Neural progenitor cell (in vitro differentiated cells): ENCODE results near the gene CCDC91. TPM values are rescaled to one million over a fixed set of nuclear protein-coding genes. Genes with fewer than 3 reads are reported as not detected.
A peak's percentile ranks its signal among the peaks of the same experiment; 100 is the strongest.

Experiments
- DNase-seq: peaks from one replicate; pipeline ENCODE4 v3.0.0-alpha.2; 2016; ENCODE audit warnings: low spot score
- H2AFZ ChIP-seq: fragments of 200-600 bp; sonication (generic); replicated peaks from 2 replicates; pipeline ENCODE4 v1.6.1; 2016; ENCODE audit warnings: antibody characterized with exemption
- H3F3A ChIP-seq: fragments of 200-600 bp; sonication (generic); 2 replicates; pipeline ENCODE4 v1.6.1; 2016; ENCODE audit warnings: antibody characterized with exemption, low read depth
- H3K27ac ChIP-seq: fragments of 200-600 bp; sonication (generic); 2 replicates; pipeline ENCODE4 v1.5.1; 2016; ENCODE audit warnings: mild to moderate bottlenecking
- H3K27me3 ChIP-seq: fragments of 200-600 bp; sonication (generic); 2 replicates; pipeline ENCODE4 v1.6.1; 2016; ENCODE audit warnings: mild to moderate bottlenecking, moderate library complexity
- H3K36me3 ChIP-seq: fragments of 200-600 bp; sonication (generic); 2 replicates; pipeline ENCODE4 v1.5.1; 2016
- H3K4me1 ChIP-seq: fragments of 200-600 bp; sonication (generic); 2 replicates; pipeline ENCODE4 v1.6.1; 2016; ENCODE audit warnings: mixed run types
- H3K4me2 ChIP-seq: fragments of 200-600 bp; sonication (generic); 2 replicates; pipeline ENCODE4 v1.6.1; 2016
- H3K4me3 ChIP-seq: fragments of 200-600 bp; sonication (generic); 2 replicates; pipeline ENCODE4 v1.5.1; 2016
- H3K79me2 ChIP-seq: fragments of 200-600 bp; sonication (generic); 2 replicates; pipeline ENCODE4 v1.6.1; 2016; ENCODE audit warnings: low read depth
- H3K9ac ChIP-seq: fragments of 200-600 bp; sonication (generic); 2 replicates; pipeline ENCODE4 v1.6.1; 2016
- H3K9me3 ChIP-seq: fragments of 200-600 bp; sonication (generic); 2 replicates; pipeline ENCODE4 v1.5.1; 2016; ENCODE audit warnings: low read depth
- H4K20me1 ChIP-seq: fragments of 200-600 bp; sonication (generic); 2 replicates; pipeline ENCODE4 v1.6.1; 2016; ENCODE audit warnings: low read depth
- H3K27ac Mint-ChIP-seq: 3 replicates; pipeline ENCODE4 v1.8.0; 2021; ENCODE audit warnings: mixed read lengths
- H3K27me3 Mint-ChIP-seq: 2 replicates; pipeline ENCODE4 v1.8.0; 2022; ENCODE audit warnings: low read depth, mild to moderate bottlenecking, inconsistent platforms, moderate library complexity, mixed read lengths; ENCODE audit not compliant: insufficient read depth
- H3K36me3 Mint-ChIP-seq: 3 replicates; pipeline ENCODE4 v1.8.0; 2021; ENCODE audit warnings: mixed read lengths
- H3K4me1 Mint-ChIP-seq: 3 replicates; pipeline ENCODE4 v1.8.0; 2021; ENCODE audit warnings: mixed read lengths
- H3K4me3 Mint-ChIP-seq: 3 replicates; pipeline ENCODE4 v1.8.0; 2021; ENCODE audit warnings: mild to moderate bottlenecking, moderate library complexity, mixed read lengths
- H3K9me3 Mint-ChIP-seq: 3 replicates; pipeline ENCODE4 v1.8.0; 2020; ENCODE audit warnings: mixed read lengths
- EZH2 ChIP-seq: fragments of 200-600 bp; sonication (generic); IDR thresholded peaks from 2 replicates; pipeline ENCODE4 v1.6.1; 2017; ENCODE audit warnings: antibody characterized with exemption, mild to moderate bottlenecking, moderate library complexity
- EZH2phosphoT487 ChIP-seq: fragments of 200-600 bp; sonication (generic); IDR thresholded peaks from 2 replicates; pipeline ENCODE4 v1.6.1; 2017; ENCODE audit warnings: antibody characterized with exemption
- total RNA-seq: library from RNA; depleted of rRNA; stranded (reverse); fragments of >200 nt; gene quantifications from 2 replicates; pipeline ENCODE4 v1.2.3, GENCODE V29; 2015; ENCODE audit warnings: low replicate concordance
- TF ChIP-seq, protein P1 (sequence below): fragments of 200-600 bp; sonication (generic); IDR thresholded peaks from 2 replicates; pipeline ENCODE4 v1.5.1; 2017; ENCODE audit warnings: antibody characterized with exemption, mild to moderate bottlenecking

CCDC91 gene
- total RNA-seq, 1 donor from 2014 or later, result 35.8 TPM

DNA sequence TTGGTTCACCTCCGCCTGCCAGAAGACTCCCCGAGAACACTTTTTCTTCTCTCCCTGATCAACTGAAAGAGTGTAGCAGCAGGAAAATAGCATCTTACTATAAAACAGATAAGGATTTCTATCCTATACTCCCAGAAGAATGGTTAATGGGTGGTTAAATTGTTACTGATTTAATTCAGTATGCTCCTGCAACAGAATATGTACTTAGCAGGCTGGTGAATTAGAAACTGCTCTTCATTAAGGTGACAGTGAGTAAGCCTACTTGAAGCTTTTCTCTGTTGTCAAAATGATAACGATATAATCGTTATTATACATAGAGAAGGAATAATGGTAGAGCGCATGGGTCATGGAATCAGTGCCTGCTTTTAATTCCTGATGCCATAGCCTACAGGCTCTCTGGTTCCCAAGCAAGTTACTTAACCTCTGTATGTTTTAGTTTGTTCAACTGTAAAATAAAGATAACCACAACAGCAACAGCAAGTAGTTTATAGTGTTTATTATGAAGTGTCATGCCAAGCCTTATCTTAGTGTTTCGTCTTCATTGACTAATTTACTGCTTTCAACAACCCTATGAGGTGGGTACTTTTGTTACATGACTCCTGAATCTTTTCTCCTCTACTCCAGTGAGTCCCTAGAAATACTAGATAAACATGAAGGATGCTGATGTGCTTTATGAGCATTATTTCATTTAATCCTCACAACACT, 392.6 kb downstream of the CCDC91 start:
- Mint-ChIP-seq H3K27me3 (no peaks in the 10 kb centered on the region), H3K27ac (no peak overlapping the region), H3K9me3 (no peaks in the 10 kb centered on the region), H3K36me3 (no peaks in the 10 kb centered on the region), H3K4me1 (no peaks in the 10 kb centered on the region), H3K4me3 (no peak overlapping the region)
- Histone ChIP-seq H3F3A (no peaks in the 10 kb centered on the region), H4K20me1 (no peaks in the 10 kb centered on the region), H3K27me3 (no peaks in the 10 kb centered on the region), H3K4me1 (no peaks in the 10 kb centered on the region), H3K9ac (no peak overlapping the region), H3K4me2 (no peak overlapping the region), H3K27ac (no peak overlapping the region), H2AFZ (no peak overlapping the region), H3K9me3 (no peaks in the 10 kb centered on the region), H3K36me3 (no peaks in the 10 kb centered on the region), H3K4me3 (no peak overlapping the region), H3K79me2 (no peaks in the 10 kb centered on the region)
- no peak for TF ChIP-seq EZH2phosphoT487
- TF ChIP-seq EZH2, result no peak
- TF ChIP-seq, protein P1, sequence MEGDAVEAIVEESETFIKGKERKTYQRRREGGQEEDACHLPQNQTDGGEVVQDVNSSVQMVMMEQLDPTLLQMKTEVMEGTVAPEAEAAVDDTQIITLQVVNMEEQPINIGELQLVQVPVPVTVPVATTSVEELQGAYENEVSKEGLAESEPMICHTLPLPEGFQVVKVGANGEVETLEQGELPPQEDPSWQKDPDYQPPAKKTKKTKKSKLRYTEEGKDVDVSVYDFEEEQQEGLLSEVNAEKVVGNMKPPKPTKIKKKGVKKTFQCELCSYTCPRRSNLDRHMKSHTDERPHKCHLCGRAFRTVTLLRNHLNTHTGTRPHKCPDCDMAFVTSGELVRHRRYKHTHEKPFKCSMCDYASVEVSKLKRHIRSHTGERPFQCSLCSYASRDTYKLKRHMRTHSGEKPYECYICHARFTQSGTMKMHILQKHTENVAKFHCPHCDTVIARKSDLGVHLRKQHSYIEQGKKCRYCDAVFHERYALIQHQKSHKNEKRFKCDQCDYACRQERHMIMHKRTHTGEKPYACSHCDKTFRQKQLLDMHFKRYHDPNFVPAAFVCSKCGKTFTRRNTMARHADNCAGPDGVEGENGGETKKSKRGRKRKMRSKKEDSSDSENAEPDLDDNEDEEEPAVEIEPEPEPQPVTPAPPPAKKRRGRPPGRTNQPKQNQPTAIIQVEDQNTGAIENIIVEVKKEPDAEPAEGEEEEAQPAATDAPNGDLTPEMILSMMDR, result no peak
- DNase-seq, result no peak

DNA sequence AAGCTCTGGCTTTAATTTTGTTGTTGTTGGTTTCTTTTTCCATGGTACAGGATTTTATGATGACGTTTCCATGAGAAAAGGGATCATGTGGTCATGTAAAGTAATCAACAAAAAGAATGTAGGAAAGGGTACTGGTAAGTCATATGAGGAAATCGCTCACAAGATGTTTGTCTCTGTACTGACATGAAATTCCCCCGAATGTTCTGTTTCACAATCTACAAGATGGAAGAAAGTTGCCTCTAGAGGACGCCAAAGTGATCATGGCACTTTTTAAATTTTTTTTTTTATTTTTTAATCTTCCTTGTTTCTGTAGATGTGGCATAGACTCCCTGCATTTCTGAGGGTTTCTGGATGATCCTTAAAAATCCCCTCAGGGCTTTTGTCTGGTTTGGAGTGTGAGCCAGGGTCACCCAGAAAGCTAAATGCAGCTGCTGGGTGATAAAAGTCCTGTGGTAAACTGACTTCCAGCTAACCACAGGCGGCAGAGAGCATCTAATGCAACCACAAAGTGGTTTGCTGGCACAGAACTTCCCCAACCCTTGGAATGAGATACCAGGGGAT, 393.5 kb downstream of the CCDC91 start:
- no peaks in the 10 kb centered on the region for H4K20me1 ChIP-seq
- no peaks in the 10 kb centered on the region for H3K79me2 ChIP-seq
- H3K9ac ChIP-seq, result no peak overlapping the region
- no peak overlapping the region for H3K4me3 ChIP-seq
- no peak overlapping the region for H2AFZ ChIP-seq
- Mint-ChIP-seq H3K4me1 (no peaks in the 10 kb centered on the region), H3K36me3 (no peaks in the 10 kb centered on the region), H3K4me3 (no peak overlapping the region), H3K27ac (no peak overlapping the region), H3K27me3 (no peaks in the 10 kb centered on the region), H3K9me3 (no peaks in the 10 kb centered on the region)
- H3K27me3 ChIP-seq, result no peaks in the 10 kb centered on the region
- H3K4me1 ChIP-seq, result no peaks in the 10 kb centered on the region
- TF ChIP-seq, protein P1, result peak; percentile 26
- TF ChIP-seq EZH2phosphoT487, result no peak
- no peak for TF ChIP-seq EZH2
- no peak overlapping the region for H3K27ac ChIP-seq
- no peaks in the 10 kb centered on the region for H3K9me3 ChIP-seq
- no peaks in the 10 kb centered on the region for H3K36me3 ChIP-seq
- no peak for DNase-seq
- no peak overlapping the region for H3K4me2 ChIP-seq
- H3F3A ChIP-seq, result no peaks in the 10 kb centered on the region

DNA sequence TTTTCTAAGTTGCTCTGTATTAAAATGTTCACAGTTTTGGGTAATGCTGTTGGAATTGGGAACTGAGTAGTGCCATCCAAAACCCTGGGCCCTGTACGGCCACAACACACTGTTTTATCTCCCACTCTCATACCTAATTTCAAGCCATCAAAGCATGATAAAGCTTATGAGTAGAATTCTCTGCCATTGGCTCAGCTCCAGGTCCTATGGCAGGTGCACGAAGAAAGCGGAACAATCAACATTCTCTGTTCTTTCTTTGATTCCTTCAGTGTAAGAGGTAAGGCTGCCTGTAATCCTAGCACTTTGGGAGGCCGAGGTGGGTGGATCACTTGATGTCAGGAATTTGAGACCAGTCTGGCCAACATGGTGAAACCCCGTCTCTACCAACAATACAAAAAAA, 394.9 kb downstream of the CCDC91 start:
- Histone ChIP-seq H3K4me2 (no peak overlapping the region), H3F3A (no peaks in the 10 kb centered on the region), H3K79me2 (no peaks in the 10 kb centered on the region), H3K4me1 (no peaks in the 10 kb centered on the region), H3K4me3 (no peak overlapping the region), H2AFZ (no peak overlapping the region), H3K27ac (no peak overlapping the region), H3K9me3 (no peaks in the 10 kb centered on the region), H3K9ac (no peak overlapping the region), H3K27me3 (no peaks in the 10 kb centered on the region), H3K36me3 (no peaks in the 10 kb centered on the region), H4K20me1 (no peaks in the 10 kb centered on the region)
- no peaks in the 10 kb centered on the region for H3K36me3 Mint-ChIP-seq
- no peaks in the 10 kb centered on the region for H3K4me1 Mint-ChIP-seq
- no peak overlapping the region for H3K27ac Mint-ChIP-seq
- TF ChIP-seq, protein P1, result no peak
- TF ChIP-seq EZH2phosphoT487 (no peak), EZH2 (no peak)
- H3K4me3 Mint-ChIP-seq, result no peak overlapping the region
- H3K27me3 Mint-ChIP-seq, result no peaks in the 10 kb centered on the region
- H3K9me3 Mint-ChIP-seq, result no peaks in the 10 kb centered on the region
- no peak for DNase-seq
